WTC11 (cell line): Measurements from ENCODE around the gene PDIA6. TPM values are rescaled to one million over a fixed set of nuclear protein-coding genes. Genes with fewer than 3 reads are reported as not detected.

ENCODE experiments used
- ATAC-seq: fragments of 200-7000 bp; cut with Tn5 transposase; 2 replicates; pipeline ENCODE4 v1.10.0; 2021; ENCODE audit warnings: mild to moderate bottlenecking, moderate library complexity
- CTCF ChIA-PET: fragments of 300-600 bp; sonication (Branson Sonifier 250); formaldehyde crosslinking; loops from one replicate; lab custom pipeline; 2021; ENCODE audit warnings: antibody characterized with exemption; lab: Charles Lee
- POLR2A ChIA-PET: fragments of 350-600 bp; sonication (Branson Sonifier 250); formaldehyde crosslinking; loops from one replicate; lab custom pipeline; 2021; ENCODE audit warnings: antibody characterized with exemption; lab: Charles Lee
- DNase-seq: peaks from one replicate; pipeline ENCODE4 v3.0.0; 2021; ENCODE audit warnings: low spot score
- H3K27ac Mint-ChIP-seq: 2 replicates; pipeline ENCODE4 v1.8.0; 2021; ENCODE audit warnings: mixed read lengths
- H3K27me3 Mint-ChIP-seq: 2 replicates; pipeline ENCODE4 v1.8.0; 2021; ENCODE audit warnings: low read depth, mild to moderate bottlenecking, moderate library complexity, mixed read lengths
- H3K36me3 Mint-ChIP-seq: 2 replicates; pipeline ENCODE4 v1.8.0; 2021; ENCODE audit warnings: mixed read lengths
- H3K4me1 Mint-ChIP-seq: 2 replicates; pipeline ENCODE4 v1.8.0; 2022; ENCODE audit warnings: mixed read lengths
- H3K4me3 Mint-ChIP-seq: 2 replicates; pipeline ENCODE4 v1.8.0; 2021; ENCODE audit warnings: mild to moderate bottlenecking, moderate library complexity, mixed read lengths
- H3K9me3 Mint-ChIP-seq: 2 replicates; pipeline ENCODE4 v1.8.0; 2021; ENCODE audit warnings: mixed read lengths
- ESRRA ChIP-seq: sonication (generic); formaldehyde crosslinking; IDR thresholded peaks from 2 replicates; pipeline ENCODE4 v1.8.1; 2022; ENCODE audit warnings: mild to moderate bottlenecking, missing genetic modification reagents, borderline replicate concordance
- FOXK1 ChIP-seq: sonication (generic); formaldehyde crosslinking; IDR thresholded peaks from 2 replicates; pipeline ENCODE4 v1.8.0; 2022; ENCODE audit warnings: mild to moderate bottlenecking, moderate library complexity, missing genetic modification reagents
- HMGA2 ChIP-seq: fragments of 250-450 bp; sonication (Bioruptor Pico); IDR thresholded peaks from 2 replicates; pipeline ENCODE4 v1.4.0; 2021; ENCODE audit warnings: mild to moderate bottlenecking, moderate library complexity
- KAT7 ChIP-seq: sonication (generic); formaldehyde crosslinking; IDR thresholded peaks from 2 replicates; pipeline ENCODE4 v1.8.1; 2023; ENCODE audit warnings: missing genetic modification reagents, mild to moderate bottlenecking, borderline replicate concordance
- NFATC4 ChIP-seq: fragments of 250-450 bp; sonication (Bioruptor Pico); IDR thresholded peaks from 2 replicates; pipeline ENCODE4 v1.9.0; 2021; ENCODE audit warnings: mild to moderate bottlenecking
- NR1H2 ChIP-seq: sonication (generic); formaldehyde crosslinking; IDR thresholded peaks from 2 replicates; pipeline ENCODE4 v1.9.0; 2021; ENCODE audit warnings: mild to moderate bottlenecking, moderate library complexity, missing genetic modification reagents
- PRRX2 ChIP-seq: fragments of 250-450 bp; sonication (Bioruptor Pico); IDR thresholded peaks from 2 replicates; pipeline ENCODE4 v1.8.0; 2021; ENCODE audit warnings: mild to moderate bottlenecking
- TEAD1 ChIP-seq: sonication (generic); formaldehyde crosslinking; IDR thresholded peaks from 2 replicates; pipeline ENCODE4 v1.8.0; 2022; ENCODE audit warnings: mild to moderate bottlenecking, missing genetic modification reagents
- ZNF121 ChIP-seq: sonication (generic); formaldehyde crosslinking; IDR thresholded peaks from 2 replicates; pipeline ENCODE4 v1.8.0; 2023; ENCODE audit warnings: missing genetic modification reagents
- ZNF219 ChIP-seq: sonication (generic); formaldehyde crosslinking; IDR thresholded peaks from 2 replicates; pipeline ENCODE4 v1.8.0; 2023; ENCODE audit warnings: missing genetic modification reagents, mild to moderate bottlenecking, borderline replicate concordance
- ZNF263 ChIP-seq: sonication (generic); formaldehyde crosslinking; IDR thresholded peaks from 2 replicates; pipeline ENCODE4 v1.8.1; 2022; ENCODE audit warnings: low read depth, mild to moderate bottlenecking, moderate library complexity, missing genetic modification reagents
- ZNF317 ChIP-seq: sonication (generic); formaldehyde crosslinking; IDR thresholded peaks from 2 replicates; pipeline ENCODE4 v1.8.1; 2023; ENCODE audit warnings: low read depth, mild to moderate bottlenecking, moderate library complexity, missing genetic modification reagents, borderline replicate concordance
- ZNF416 ChIP-seq: fragments of 250-450 bp; sonication (Bioruptor Pico); IDR thresholded peaks from 2 replicates; pipeline ENCODE4 v1.9.0; 2021; ENCODE audit warnings: mild to moderate bottlenecking, inconsistent platforms
- ZNF423 ChIP-seq: fragments of 250-450 bp; sonication (Bioruptor Pico); IDR thresholded peaks from 2 replicates; pipeline ENCODE4 v2.1.2; 2022; ENCODE audit warnings: mild to moderate bottlenecking, moderate library complexity
- total RNA-seq: library from RNA; stranded (reverse); gene quantifications from 3 replicates; pipeline ENCODE4 v1.2.3, GENCODE V29; 2021
- TF ChIP-seq, protein P1 (sequence below): sonication (generic); formaldehyde crosslinking; IDR thresholded peaks from 2 replicates; pipeline ENCODE4 v1.8.1; 2022; ENCODE audit warnings: mild to moderate bottlenecking, missing genetic modification reagents, moderate library complexity, borderline replicate concordance
- TF ChIP-seq, protein P2 (sequence below): fragments of 250-450 bp; sonication (Bioruptor Pico); conservative IDR thresholded peaks from 2 replicates; pipeline ENCODE4 v1.9.0; 2021; ENCODE audit warnings: mild to moderate bottlenecking
- TF ChIP-seq, protein P3 (sequence below): sonication (generic); formaldehyde crosslinking; IDR thresholded peaks from 2 replicates; pipeline ENCODE4 v1.8.1; 2023; ENCODE audit warnings: mild to moderate bottlenecking, missing genetic modification reagents, moderate library complexity
- TF ChIP-seq, protein P4 (sequence below): sonication (generic); formaldehyde crosslinking; IDR thresholded peaks from 2 replicates; pipeline ENCODE4 v1.8.0; 2023; ENCODE audit warnings: mild to moderate bottlenecking, missing genetic modification reagents
- TF ChIP-seq, protein P5 (sequence below): sonication (generic); formaldehyde crosslinking; IDR thresholded peaks from 2 replicates; pipeline ENCODE4 v1.8.0; 2023; ENCODE audit warnings: missing genetic modification reagents

PDIA6 gene
- total RNA-seq, 1 experiment from 2014 or later = 331 TPM

DNA sequence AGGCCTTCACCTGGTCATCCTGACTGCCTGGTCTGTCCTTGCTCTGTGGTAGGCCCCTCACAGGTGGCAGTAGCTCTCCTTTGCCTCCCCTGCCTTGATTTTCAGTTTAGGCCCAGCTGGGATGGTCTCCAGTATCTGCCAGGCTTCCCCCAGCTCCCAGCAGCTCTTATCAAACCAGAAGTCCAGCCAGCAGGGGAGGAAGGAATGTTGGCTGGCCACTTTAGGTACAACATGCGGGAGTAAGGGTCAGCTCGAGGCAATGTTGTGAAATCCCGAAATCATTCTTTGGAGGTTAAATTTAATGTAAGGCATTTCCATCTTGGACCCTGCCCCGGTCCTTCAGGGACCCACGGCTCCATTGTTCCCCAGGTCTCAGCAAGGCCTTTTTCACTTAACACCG, 74.4 kb downstream of the PDIA6 start (continued):
- TF ChIP-seq, protein P1, sequence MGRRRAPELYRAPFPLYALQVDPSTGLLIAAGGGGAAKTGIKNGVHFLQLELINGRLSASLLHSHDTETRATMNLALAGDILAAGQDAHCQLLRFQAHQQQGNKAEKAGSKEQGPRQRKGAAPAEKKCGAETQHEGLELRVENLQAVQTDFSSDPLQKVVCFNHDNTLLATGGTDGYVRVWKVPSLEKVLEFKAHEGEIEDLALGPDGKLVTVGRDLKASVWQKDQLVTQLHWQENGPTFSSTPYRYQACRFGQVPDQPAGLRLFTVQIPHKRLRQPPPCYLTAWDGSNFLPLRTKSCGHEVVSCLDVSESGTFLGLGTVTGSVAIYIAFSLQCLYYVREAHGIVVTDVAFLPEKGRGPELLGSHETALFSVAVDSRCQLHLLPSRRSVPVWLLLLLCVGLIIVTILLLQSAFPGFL (CRISPR knock-in tag) = no peak
- TF ChIP-seq NFATC4 (CRISPR knock-in tag) = no peak
- TF ChIP-seq, protein P2, sequence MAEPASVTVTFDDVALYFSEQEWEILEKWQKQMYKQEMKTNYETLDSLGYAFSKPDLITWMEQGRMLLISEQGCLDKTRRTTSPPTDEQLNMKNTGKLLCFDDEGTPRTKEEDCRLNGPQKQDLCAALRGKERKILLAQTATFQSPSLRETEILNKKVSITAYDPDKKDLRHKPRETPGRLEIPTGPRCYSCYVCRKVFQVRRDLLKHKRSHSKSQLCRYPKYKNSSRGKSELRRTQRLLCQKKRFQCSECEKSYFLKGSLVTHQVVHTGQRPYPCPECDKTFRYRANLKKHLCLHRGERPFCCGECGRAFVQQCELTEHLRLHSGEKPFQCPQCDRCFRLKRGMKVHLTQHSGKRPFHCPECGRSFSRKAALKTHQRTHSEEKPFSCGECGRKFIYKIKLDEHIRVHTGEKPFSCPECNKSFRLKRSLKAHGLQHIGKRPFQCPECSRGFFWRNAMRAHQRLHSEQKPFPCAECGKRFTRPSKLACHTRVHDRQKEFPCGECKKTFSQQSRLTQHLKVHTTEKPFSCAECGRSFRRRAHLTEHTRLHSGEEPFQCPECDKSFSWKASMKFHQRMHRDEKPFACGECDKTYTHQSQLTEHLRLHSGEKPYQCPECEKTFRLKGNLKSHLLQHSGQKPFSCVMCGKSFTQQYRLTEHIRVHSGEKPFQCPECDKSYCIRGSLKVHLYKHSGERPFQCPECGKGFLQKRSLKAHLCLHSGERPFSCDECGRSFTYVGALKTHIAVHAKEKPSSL (CRISPR knock-in tag) = no peak

DNA sequence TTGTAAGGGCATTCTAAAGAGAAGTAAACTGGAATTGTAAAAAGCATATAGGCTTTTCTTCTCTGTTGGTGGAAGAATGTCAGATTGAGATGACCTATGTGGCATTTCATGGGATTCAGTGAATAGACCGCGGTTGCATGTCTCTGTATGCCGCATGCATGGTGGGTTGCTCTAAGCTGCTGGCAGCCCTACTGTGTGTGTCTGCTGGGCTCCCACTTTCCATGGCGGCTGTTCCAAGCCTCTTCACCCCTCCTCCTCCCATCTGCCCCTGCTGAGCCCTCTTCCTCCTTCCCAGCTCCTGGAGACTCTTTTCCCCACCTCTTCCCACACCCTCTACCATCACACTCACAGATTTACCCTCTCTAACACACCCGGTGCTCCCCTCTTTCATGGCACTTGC, 78.6 kb downstream of the PDIA6 start:
- no peak overlapping the region for H3K27ac Mint-ChIP-seq
- ATAC-seq (no peak), DNase-seq (no peak)
- H3K4me3 Mint-ChIP-seq = no peak overlapping the region
- H3K4me1 Mint-ChIP-seq = no peaks in the 10 kb centered on the region; the same call in 1 of the 2 replicates
- H3K27me3 Mint-ChIP-seq = no peaks in the 10 kb centered on the region; the same call in 1 of the 2 replicates
- ChIA-PET POLR2A (no interaction called here), CTCF (no interaction called here)
- TF ChIP-seq ZNF423 (CRISPR knock-in tag) (no peak), ZNF317 (no peak), PRRX2 (CRISPR knock-in tag) (no peak), NR1H2 (CRISPR knock-in tag) (no peak), ZNF263 (CRISPR knock-in tag) (no peak)
- TF ChIP-seq, protein P1 (CRISPR knock-in tag) = no peak
- no peaks in the 10 kb centered on the region for H3K9me3 Mint-ChIP-seq
- no peaks in the 10 kb centered on the region for H3K36me3 Mint-ChIP-seq

DNA sequence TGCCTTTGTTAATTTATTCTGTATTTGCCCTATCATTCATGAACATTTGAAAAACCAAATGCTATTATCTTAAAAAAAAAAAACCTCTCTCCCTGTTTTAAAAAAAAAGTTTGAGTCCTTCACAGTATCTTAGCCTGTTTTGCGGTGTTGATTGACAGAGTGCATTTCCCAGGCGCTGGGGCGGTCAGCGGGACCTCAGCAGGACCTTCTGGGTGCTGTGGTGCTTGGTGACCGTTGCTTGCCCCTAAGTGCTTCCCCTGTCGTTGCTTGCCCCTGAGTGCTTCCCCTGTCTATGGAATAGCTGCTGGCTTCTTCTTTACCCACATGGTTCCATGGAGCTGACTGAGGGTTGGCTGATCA, 79.0 kb downstream of the PDIA6 start:
- Mint-ChIP-seq H3K4me1 (no peaks in the 10 kb centered on the region; the same call in 1 of the 2 replicates), H3K27me3 (no peaks in the 10 kb centered on the region; the same call in 1 of the 2 replicates)
- no peak for DNase-seq
- POLR2A ChIA-PET = no interaction called here
- ATAC-seq = no peak
- TF ChIP-seq, protein P3, sequence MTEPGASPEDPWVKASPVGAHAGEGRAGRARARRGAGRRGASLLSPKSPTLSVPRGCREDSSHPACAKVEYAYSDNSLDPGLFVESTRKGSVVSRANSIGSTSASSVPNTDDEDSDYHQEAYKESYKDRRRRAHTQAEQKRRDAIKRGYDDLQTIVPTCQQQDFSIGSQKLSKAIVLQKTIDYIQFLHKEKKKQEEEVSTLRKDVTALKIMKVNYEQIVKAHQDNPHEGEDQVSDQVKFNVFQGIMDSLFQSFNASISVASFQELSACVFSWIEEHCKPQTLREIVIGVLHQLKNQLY = no peak
- TF ChIP-seq ZNF263 (CRISPR knock-in tag) (no peak), ZNF121 (no peak), ZNF423 (CRISPR knock-in tag) (no peak), ZNF416 (CRISPR knock-in tag) (no peak), TEAD1 (CRISPR knock-in tag) (no peak), FOXK1 (CRISPR knock-in tag) (no peak), ZNF219 (CRISPR knock-in tag) (no peak), HMGA2 (CRISPR knock-in tag) (no peak), KAT7 (CRISPR knock-in tag) (no peak), ESRRA (no peak)
- TF ChIP-seq, protein P4, sequence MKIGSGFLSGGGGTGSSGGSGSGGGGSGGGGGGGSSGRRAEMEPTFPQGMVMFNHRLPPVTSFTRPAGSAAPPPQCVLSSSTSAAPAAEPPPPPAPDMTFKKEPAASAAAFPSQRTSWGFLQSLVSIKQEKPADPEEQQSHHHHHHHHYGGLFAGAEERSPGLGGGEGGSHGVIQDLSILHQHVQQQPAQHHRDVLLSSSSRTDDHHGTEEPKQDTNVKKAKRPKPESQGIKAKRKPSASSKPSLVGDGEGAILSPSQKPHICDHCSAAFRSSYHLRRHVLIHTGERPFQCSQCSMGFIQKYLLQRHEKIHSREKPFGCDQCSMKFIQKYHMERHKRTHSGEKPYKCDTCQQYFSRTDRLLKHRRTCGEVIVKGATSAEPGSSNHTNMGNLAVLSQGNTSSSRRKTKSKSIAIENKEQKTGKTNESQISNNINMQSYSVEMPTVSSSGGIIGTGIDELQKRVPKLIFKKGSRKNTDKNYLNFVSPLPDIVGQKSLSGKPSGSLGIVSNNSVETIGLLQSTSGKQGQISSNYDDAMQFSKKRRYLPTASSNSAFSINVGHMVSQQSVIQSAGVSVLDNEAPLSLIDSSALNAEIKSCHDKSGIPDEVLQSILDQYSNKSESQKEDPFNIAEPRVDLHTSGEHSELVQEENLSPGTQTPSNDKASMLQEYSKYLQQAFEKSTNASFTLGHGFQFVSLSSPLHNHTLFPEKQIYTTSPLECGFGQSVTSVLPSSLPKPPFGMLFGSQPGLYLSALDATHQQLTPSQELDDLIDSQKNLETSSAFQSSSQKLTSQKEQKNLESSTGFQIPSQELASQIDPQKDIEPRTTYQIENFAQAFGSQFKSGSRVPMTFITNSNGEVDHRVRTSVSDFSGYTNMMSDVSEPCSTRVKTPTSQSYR = no peak
- TF ChIP-seq, protein P5, sequence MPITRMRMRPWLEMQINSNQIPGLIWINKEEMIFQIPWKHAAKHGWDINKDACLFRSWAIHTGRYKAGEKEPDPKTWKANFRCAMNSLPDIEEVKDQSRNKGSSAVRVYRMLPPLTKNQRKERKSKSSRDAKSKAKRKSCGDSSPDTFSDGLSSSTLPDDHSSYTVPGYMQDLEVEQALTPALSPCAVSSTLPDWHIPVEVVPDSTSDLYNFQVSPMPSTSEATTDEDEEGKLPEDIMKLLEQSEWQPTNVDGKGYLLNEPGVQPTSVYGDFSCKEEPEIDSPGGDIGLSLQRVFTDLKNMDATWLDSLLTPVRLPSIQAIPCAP = no peak
- TF ChIP-seq, all 79 proteins: peak for 0
- Mint-ChIP-seq H3K4me3 (no peak overlapping the region), H3K9me3 (no peaks in the 10 kb centered on the region), H3K27ac (no peak overlapping the region), H3K36me3 (no peaks in the 10 kb centered on the region)
- CTCF ChIA-PET = no interaction called here
